ENCODE data around the gene TMEM126A. TPM values are rescaled to one million over a fixed set of nuclear protein-coding genes. Genes with fewer than 3 reads are reported as not detected.
A peak's percentile ranks its signal among the peaks of the same experiment; 100 is the strongest.
"Not testable (repeated sequence)": the region's sequence is repeated elsewhere in the genome, so short reads cannot be mapped to it uniquely, and the experiment has no call there.

The TMEM126A gene
- total RNA-seq, 1 donor from 2014 or later = 36.4 TPM

DNA sequence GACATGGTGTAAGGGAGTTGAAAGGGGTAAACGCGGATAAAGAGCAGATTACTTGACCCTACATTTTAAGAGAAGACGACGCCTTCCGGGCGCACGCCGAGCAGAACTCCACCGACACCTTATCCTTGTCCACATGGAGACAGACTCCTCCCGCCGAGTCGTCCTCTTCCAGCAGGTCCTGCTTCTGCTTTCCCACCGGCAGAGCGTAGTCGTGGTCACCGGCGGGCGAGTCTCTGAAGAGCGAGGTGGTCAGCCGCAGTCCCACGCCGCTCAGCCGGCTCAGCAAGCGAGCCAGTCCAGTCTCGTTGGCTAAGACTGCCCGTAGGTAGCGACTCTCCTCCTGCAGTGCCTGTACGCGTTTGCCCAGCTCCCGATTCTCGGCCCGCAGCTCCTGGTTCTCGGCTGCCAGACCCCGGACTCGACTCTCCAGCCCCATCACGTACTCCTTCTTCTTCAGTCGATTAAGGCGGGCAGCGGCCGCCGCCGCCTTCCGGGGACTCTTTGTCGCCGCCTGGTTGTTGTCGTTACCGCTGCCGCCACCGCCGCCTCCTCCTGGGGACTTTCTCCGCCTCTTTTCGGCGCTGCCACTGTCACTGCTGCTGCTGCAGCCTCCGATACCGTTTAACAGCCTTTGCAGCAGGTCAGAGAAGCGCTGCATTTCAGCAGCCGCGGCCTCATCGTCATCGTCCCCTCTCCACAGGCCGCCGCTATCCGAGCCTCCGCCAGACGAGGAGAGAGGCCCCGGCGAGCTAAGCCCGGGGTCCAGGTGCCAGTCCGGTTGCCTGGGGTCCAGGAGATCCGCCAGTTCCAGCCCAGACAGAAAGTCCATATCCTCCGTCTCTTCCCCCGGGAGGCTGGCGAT lies 16.2 kb downstream of the TMEM126A start:
- no peaks in the 10 kb centered on the region for H3K27me3 Mint-ChIP-seq (ENCODE audit: low read depth)
- peak overlapping the region; percentile 100 for H3K4me3 Mint-ChIP-seq
- peaks cover 19% of the 10 kb centered on the region for H3K36me3 Mint-ChIP-seq (ENCODE audit: low read depth)
- peak; percentile 66 for DNase-seq (ENCODE audit: low read depth, low spot score)
- no peaks in the 10 kb centered on the region for H3K9me3 Mint-ChIP-seq
- H3K27ac Mint-ChIP-seq (ENCODE audit: unreplicated experiment) = peak overlapping the region; percentile 98
- H3K4me1 Mint-ChIP-seq = peaks cover 54% of the 10 kb centered on the region
- TF ChIP-seq, protein P1, sequence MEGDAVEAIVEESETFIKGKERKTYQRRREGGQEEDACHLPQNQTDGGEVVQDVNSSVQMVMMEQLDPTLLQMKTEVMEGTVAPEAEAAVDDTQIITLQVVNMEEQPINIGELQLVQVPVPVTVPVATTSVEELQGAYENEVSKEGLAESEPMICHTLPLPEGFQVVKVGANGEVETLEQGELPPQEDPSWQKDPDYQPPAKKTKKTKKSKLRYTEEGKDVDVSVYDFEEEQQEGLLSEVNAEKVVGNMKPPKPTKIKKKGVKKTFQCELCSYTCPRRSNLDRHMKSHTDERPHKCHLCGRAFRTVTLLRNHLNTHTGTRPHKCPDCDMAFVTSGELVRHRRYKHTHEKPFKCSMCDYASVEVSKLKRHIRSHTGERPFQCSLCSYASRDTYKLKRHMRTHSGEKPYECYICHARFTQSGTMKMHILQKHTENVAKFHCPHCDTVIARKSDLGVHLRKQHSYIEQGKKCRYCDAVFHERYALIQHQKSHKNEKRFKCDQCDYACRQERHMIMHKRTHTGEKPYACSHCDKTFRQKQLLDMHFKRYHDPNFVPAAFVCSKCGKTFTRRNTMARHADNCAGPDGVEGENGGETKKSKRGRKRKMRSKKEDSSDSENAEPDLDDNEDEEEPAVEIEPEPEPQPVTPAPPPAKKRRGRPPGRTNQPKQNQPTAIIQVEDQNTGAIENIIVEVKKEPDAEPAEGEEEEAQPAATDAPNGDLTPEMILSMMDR (conservative IDR thresholded peaks at IDR 0.05) = peak; percentile 61

DNA sequence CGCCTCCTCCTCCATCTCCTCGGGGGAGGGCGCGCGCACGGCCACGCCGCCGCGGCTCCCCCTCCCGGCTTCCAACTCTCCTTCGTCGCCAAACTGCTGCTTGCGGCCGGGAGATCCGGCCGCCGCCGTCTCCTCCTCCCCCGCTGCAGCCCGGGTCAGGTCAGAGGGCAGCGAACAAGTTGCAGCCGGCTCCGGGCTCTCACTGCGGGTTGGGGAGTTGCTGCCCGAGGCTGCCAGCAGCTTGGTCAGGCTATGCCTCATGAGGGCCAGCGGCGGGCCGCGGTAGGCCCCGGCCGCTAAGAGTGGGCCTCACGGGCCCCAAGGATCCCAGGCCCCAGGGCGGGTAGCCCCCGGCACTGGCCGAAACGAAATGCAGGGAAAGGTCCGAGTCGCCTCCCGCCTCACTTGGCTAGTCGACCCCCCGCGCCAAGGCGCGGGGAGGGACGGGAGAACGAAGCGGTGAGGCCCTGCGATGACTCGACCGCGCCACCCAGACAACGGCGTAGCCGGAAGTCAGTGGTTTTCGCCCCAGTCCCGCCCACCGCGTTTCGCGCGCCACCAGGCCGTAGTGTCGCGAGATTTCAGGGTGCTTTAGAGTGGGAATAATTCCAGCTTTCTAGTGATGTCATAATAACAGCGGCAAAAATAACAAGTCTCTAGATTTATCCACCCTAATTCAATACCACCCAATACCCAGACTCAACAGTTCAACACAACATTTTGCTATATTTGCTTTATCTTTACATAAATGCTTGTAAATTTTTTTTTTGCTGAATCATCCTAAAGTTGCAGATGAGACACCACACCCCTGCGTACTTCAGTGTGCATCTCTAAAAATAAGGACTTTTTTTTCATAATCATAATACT lies 17.1 kb downstream of the TMEM126A start, which contains the start of gene CREBZF:
TSS of gene CREBZF (minus strand) at position 515 of the 867 bp plus-strand sequence. CDS start at position 261, 254 bp downstream.
- H3K4me3 Mint-ChIP-seq = peak within 1 kb of the TSS; percentile 100
- no peaks in the 10 kb centered on the region for H3K9me3 Mint-ChIP-seq
- TF ChIP-seq, protein P1 (conservative IDR thresholded peaks at IDR 0.05) = no peak
- H3K4me1 Mint-ChIP-seq = peaks cover 47% of the 10 kb centered on the region
- peak within 1 kb of the TSS; percentile 98 for H3K27ac Mint-ChIP-seq (ENCODE audit: unreplicated experiment)
- no peaks in the 10 kb centered on the region for H3K27me3 Mint-ChIP-seq (ENCODE audit: low read depth)
- peak; percentile 94 for DNase-seq (ENCODE audit: low read depth, low spot score)
- H3K36me3 Mint-ChIP-seq (ENCODE audit: low read depth) = peaks cover 19% of the 10 kb centered on the region

DNA sequence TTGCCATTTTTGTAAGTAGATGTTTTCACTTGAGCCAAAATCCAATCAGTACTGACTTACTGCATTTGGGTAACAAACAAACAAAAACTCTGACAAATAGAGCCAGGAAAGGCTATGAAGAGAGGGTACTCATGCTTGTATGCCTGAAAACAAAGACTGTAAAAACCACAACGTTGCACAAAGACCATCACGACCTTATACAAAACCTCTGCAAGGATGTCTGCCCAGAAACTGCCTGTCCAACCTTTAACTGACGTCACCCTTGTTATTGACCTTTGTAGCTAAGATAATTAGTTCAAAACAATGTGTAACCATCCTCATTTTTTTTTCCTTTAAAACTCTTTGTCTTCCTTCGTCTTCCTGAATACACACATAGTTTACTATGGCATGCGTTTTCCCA lies 18.0 kb downstream of the TMEM126A start:
- H3K27ac Mint-ChIP-seq (ENCODE audit: unreplicated experiment) = no peak overlapping the region
- no peaks in the 10 kb centered on the region for H3K27me3 Mint-ChIP-seq (ENCODE audit: low read depth)
- peak overlapping the region; percentile 100 for H3K4me3 Mint-ChIP-seq
- H3K9me3 Mint-ChIP-seq = peaks cover under 1% of the 10 kb centered on the region
- H3K36me3 Mint-ChIP-seq (ENCODE audit: low read depth) = peaks cover 19% of the 10 kb centered on the region
- peaks cover 38% of the 10 kb centered on the region for H3K4me1 Mint-ChIP-seq
- TF ChIP-seq, protein P1 (conservative IDR thresholded peaks at IDR 0.05) = no peak
- DNase-seq (ENCODE audit: low read depth, low spot score) = no peak

DNA sequence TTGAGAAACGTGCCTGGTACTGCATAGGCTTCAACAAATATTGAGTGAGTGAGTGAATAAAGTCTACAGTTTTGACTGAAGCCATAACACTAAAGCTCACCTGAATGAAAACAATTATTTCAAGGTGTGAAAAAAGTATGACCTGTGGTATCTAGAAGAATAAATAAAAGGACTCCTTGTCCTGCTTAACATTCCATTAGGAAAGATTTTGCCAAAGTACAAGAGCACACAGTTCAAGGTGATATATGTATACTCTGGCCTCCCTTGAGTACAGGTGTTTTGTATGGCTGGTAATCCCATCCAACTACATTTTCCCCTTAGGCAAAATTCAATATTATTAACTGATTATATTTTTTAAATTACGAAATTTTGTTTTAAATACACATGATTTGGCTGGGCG lies 18.9 kb downstream of the TMEM126A start:
- Mint-ChIP-seq H3K27me3 (ENCODE audit: low read depth) (no peaks in the 10 kb centered on the region), H3K4me1 (peaks cover 29% of the 10 kb centered on the region), H3K36me3 (ENCODE audit: low read depth) (peaks cover 14% of the 10 kb centered on the region), H3K4me3 (peak overlapping the region; percentile 57), H3K27ac (ENCODE audit: unreplicated experiment) (no peak overlapping the region), H3K9me3 (peaks cover 3% of the 10 kb centered on the region)
- DNase-seq (ENCODE audit: low read depth, low spot score) = no peak
- TF ChIP-seq, protein P1 (conservative IDR thresholded peaks at IDR 0.05) = no peak

DNA sequence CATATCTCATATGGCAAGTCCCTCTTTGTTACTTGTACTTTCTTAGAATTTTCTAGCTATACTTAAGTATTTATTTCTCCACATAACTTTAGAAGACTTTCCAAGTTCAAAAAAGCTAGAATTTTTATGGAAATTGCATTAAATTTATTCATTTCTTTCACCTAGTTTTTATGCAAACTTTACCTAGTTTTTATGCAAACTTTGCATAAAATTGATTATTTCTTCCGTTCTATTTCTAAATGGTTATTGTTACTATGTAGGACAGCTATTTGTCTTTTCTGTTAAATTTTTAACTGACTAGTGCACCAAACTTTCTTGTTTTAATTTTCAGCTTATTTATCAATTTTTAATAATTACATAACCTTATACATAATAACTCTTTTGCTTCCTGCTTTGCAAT lies 20.4 kb downstream of the TMEM126A start:
- H3K36me3 Mint-ChIP-seq (ENCODE audit: low read depth) = peaks cover 10% of the 10 kb centered on the region
- DNase-seq (ENCODE audit: low read depth, low spot score) = no peak
- no peak overlapping the region for H3K27ac Mint-ChIP-seq (ENCODE audit: unreplicated experiment)
- peaks cover 19% of the 10 kb centered on the region for H3K4me1 Mint-ChIP-seq
- TF ChIP-seq, protein P1 (conservative IDR thresholded peaks at IDR 0.05) = no peak
- peak overlapping the region; percentile 20 for H3K4me3 Mint-ChIP-seq
- no peaks in the 10 kb centered on the region for H3K27me3 Mint-ChIP-seq (ENCODE audit: low read depth)
- H3K9me3 Mint-ChIP-seq = peaks cover 6% of the 10 kb centered on the region

DNA sequence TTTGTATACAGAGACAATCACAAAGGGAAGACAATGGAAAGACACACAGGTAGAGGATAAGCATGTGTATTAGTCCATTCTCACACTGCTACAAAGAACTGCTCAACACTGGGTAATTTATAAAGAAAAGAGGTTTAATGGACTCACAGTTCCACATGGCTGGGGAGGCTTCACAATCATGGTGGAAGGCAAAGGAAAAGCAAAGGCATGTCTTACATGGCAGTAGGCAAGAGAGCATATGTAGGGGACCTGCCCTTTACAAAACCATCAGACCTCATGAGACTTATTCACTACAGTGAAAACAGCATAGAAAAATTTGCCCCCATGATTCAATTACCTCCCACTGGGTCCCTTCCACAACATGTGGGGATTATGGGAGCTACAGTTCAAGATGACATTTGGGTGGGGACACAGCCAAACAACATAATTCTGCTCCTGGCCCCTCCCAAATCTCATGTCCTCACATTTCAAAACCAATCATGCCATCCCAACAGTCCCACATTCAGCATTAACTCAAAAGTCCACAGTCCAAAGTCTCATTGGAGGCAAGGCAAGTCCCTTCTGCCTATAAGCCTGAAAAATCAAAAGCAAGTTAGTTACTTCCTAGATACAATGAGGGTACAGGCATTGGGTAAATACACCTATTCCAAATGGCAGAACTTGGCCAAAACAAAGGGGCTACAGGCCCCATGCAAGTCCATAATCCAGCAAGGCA lies 23.3 kb downstream of the TMEM126A start:
- H3K36me3 Mint-ChIP-seq (ENCODE audit: low read depth); DNase-seq (ENCODE audit: low read depth, low spot score); H3K27ac Mint-ChIP-seq (ENCODE audit: unreplicated experiment); H3K4me1 Mint-ChIP-seq; H3K27me3 Mint-ChIP-seq (ENCODE audit: low read depth); H3K4me3 Mint-ChIP-seq: not testable (repeated sequence)
- peaks cover 10% of the 10 kb centered on the region for H3K9me3 Mint-ChIP-seq

Measured in neural crest cell (in vitro differentiated cells).